Embryonic facial prominence (tissue), 1 donor: ENCODE data around the gene DUSP22.
"Not testable (repeated sequence)": the region's sequence is repeated elsewhere in the genome, so short reads cannot be mapped to it uniquely, and the experiment has no call there.

Experiments used
- DNase-seq: peaks from one replicate; pipeline ENCODE4 v3.0.0-alpha.2; 2016; ENCODE audit errors: extremely low spot score

The DUSP22 gene

DNA sequence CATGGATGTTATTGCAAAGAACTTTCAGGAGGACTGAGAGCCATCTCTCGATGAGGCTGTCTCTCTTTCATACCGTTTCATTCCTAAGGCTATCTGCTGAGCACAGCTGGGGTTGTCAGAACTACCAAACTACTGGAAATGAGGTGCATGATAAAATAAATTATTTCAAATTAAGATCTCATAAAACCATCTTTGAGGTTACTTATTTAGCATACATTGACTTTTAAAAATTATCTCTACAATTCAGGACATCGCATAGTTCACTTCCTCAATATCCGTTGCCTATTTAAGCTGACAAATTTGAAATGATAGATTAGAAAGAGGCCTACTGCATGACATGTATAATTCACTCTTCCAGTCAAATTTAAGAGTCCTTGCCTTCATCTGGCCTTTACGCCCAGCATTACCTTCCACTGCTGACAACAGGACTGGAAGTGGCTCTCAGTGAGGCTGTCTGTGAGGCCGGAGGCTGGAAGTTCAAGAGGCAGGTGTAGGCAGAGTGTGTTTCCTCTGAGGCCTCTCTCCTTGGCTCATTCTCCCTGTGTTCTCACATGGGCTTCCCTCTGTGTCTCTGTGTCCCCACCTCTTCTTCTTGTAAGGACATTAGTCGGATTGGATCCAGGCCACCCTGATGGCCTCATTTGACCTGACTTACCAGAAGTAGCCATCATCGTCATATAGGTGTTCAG lies 12.8 kb upstream of the DUSP22 start:
- no peak for DNase-seq

DNA sequence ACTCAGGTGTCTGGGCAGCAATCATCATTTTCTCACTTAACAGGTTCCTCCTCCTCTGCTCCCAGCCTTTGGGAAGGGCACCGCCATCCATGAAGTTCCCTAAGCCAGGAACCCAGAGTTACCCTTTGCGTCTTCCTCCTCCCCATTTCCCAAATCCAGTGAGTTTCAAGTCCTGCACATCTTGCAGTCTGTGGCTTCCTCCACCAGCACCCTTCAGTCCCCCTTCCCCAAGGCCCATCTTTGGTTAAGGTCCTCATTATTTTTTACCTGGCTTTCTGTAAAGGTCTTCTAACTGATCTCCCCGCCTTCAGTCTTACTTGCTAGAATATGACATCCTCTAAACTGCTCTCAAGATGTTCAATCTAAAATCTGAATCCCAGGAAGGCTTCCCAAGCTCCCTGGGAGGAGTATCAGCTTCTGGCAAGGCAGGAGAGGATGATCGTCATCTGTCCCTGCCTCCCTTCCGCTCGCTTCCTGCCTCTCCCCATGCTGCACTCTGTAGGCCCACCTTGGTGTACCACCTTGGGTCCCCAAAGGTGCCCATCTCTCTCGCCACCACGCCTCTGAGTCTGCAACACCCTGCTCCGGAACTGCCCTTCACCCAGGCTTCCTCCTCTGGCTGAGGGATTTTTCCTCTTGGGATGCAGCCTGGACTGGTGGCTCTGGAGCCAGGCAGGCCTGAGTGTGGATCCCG lies 11.4 kb upstream of the DUSP22 start:
- no peak for DNase-seq

DNA sequence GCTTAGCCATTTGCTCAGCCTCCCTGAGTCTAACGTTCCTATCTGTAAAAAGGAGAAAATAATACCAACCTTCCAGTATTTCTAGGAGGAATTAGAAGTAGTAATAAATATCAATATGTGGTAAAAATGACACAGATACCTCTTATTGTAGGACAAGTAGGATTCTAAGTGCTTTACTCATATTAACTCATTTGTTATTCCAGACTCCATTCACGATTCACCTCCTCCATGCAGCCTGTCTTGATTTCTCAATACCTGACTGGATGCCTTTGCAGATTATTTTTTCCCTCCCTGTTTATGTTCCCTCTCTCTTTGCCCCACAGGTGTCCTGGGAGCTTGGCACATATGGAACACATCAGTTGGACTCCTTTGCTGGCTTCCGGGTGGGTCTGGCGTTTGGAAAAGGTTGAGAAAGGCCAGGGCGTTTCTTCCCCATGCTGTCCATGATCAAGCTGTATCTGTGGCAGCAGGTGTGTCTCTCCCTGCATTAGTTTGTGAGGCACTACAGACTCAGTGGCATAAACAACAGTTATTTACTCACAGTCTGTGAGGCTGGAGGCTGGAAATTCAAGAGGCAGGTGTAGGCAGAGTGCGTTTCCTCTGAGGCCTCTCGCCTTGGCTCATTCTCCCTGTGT lies 10.7 kb upstream of the DUSP22 start:
- no peak for DNase-seq

DNA sequence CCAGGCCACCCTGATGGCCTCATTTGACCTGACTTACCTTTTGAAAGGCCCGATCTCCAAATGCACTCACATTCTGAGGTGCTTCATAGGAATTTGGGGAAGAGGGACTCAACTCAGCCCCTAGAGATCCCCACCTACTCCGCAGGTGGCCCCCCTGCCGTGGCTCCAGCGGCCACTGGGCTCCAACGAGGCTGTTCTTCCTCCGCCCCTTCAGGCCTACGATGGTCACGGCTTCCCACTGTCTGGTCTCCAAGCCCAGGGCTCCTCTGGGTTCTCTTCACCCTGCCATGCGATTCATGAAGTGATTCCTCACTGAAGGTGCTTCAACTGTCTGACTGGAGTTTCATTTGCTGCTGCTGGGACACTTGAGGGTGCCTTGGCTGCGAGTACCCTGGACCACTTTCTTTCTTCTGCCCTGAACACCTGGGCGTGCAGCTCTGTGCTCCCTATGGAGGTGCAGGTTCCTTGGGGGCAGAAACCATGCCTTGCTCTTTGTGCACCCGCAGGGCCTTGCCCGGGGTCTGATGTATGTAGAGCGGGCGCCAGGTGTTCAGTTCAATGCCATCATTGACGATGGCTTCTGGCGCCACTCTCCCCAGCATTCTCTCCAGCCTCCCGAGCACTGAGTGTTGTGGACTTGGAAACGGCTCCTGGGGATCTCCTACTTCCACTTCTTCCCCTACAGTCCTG lies 10.0 kb upstream of the DUSP22 start:
- DNase-seq = no peak

DNA sequence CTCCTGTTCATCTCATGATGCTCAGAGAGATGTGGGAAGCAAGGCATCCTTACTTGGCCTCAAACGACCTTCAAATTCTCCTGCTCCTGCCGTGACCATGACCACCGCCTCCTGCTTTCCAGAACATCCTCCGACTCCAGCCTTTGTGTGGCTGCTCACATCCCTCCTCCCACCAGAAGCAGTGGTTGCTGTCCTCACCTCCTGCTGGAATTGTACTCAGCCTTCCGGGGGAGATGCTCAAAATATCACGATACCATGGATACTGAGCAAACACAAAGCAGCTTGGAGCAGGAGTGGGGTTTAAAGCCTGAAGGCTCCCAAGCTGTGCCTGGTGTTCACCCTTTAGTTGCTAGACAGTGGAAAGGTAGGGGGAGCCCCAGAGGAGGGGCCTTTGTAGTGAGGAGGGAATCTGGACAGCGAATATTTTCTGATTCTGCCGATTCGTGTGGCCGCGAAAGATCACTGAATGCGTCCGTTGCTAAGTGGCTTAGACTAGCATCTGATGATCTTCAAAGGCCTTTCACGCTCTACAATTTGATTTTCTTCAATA lies 9.3 kb upstream of the DUSP22 start:
- DNase-seq = no peak

DNA sequence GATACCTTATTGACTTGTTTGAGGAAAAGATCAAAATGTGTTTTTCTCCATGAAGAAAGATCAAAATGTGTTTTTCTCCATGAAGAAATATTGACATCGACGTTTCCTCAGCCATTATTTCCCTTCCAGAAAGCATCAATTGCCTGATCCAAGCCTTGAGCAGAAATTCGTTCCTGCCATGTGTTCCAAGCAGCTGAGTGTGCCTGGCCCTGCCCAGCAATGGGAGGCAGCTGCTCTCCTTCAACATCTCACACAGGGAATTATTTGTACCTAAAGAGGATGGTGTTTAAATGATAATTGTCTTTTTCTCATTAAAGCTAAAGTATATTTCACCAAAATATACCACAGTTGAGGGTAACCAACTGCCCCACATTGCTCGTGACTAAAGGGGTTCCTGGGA lies 7.8 kb upstream of the DUSP22 start:
- no peak for DNase-seq

DNA sequence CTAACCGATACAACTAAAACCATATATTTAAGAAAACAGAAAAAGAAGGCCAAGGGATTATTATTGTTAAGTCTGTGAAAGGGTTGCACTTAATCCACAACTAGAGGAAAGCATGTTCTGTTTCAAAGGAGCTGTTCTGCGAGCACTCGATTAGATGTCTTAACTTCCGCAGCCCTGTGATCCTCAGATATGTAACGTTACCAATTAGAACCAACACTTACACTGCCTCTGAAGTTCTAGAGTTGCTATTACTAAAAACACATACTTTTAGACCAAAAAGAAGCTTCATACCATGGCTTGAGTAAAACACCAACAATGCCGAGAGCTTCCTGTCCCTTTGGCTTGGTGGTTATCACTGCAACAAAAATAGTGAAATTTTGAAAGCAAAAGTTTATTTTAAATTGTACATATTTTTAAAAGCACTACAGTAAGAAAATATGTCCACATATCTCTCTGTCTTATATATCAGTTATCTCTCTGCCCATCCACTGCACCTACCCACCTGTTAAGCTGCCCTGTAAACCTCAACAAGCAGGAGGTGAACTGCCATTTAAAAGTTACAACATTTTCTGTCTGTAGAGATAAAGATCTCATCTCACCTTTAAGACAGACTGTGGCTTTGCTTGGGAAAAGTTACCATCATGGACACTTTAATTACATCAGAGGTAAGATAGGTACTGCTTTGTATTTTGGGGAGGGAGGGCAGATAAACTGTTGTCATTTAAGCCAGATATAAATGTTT lies 7.1 kb upstream of the DUSP22 start:
- no peak for DNase-seq

DNA sequence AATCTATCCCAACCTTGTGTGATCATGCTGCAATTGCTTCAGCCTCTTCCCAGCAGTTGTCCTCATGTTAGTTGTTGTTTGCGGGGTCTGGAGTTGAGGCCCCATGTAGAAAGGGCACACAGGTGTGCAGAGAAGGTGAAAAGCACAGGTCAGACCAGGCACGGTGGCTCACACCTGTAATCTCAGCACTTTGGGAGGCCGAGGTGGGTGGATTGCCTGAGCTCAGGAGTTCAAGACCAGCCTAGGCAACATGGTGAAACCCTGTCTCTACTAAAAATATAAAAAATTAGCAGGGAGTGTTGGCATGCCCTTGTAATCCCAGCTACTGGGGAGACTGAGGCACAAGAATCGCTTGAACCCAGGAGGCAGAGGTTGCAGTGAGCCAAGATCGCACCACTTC lies 6.4 kb upstream of the DUSP22 start:
- not testable (repeated sequence) for DNase-seq

DNA sequence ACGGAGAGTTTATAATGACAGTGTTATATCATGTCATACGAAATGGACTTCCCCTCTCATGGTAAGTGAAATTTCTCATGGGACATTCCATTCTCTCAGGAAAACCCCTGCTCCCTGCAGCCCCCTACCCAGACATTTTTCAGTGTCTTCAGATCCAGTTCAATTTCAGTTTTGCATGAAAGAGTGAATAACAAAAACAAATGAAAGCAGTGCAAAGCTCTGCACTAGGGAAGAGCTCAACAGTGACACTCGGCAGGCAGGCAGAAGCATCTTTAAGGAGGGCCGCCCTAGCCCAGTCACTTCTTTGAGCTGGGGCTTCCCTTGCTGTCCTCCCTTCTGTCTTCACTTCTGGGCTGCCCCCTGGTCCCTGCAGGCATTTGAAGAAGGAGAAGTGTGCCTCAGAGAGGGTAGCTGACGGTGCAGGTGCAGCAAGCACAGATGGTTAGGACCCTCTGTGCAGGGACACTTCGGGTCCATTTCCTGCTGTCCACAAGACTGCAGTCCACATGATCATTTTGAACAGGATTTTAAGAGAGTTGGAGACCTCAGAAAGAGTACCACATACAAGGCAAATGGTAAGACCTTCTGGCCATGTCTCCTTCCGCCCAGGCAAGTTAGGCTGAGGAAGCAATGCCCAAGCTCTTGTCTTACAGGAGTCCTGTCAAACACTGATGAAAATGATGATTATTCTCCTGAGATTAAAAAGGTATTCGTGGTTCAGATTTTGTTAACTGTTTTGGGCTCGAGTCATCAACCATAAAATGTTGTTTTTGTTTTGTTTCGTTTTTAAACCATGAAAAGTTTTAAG lies 5.4 kb upstream of the DUSP22 start:
- no peak for DNase-seq

DNA sequence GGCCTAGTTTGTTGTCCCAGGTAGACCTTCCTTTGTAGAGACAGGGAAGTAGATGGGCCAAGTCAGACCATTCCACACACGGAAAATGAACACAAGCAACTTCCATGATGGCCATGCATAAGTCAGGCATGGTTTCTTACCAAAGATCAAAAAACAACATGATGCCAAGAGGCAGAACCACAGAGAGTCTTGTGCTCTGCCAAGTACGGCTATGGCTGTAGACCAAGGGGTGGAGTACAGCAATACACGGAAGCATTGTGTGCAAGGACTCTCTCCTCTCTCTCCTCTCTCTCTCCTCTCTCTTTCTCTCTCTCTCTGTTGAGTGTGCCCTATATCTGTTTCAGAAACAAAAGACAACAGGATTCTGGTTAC lies 4.8 kb upstream of the DUSP22 start:
- DNase-seq = no peak

DNA sequence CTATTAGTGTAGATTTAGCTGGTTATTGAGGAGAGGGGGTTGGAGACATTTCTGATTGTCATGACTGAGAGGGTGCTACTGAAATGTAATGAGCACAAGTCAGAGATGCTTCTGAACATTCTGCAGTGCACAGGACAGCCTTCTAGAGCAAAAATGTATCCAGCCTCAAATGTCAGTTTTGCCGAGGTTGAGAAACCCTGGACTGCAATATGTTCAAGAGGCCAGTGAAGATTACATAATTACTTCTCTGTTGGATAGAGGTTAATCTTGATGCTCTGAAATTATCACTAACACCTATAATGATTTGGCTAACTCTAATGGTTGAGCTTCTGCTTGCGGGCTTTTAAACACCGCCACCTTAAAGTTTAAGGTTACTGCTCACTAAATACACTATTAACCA lies 3.4 kb upstream of the DUSP22 start:
- no peak for DNase-seq

DNA sequence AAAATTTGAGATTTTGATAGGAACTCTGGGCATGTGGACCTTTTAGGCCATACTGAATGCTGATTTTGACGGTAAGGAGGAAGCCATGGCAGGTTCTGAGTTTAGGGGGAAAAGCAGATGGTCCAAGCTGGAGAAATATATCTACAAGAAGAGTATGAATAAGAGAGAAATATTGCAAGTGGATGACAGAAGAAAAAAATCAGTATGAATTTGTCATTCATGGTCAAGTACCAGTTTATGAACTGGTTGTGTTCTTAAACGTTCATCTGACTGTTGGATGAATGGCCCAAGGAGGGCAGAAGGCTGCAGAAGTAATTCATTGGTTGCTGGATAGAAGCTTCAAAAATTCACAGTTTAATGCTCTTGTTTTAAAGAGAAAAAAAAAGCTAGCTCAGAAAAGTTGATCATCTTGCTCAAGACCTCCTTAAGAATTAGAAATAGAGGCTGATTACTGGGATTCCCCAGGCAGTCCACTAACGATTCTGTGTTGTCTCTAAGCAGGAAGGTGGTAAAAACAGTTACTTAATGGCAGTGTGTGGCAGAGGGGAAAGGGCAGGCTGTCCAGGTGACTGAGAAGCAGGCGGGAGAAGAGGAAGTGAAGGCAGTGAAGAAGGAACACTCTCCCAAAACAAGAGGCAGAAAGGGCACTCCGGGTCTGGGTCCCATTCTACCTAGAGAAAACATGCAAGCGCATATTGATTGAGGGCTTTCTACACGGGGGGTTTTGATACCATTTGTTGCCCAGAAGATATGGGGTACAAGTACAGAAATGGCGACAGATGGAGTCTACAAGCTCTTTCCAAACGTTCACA lies 2.0 kb upstream of the DUSP22 start:
- DNase-seq = no peak

DNA sequence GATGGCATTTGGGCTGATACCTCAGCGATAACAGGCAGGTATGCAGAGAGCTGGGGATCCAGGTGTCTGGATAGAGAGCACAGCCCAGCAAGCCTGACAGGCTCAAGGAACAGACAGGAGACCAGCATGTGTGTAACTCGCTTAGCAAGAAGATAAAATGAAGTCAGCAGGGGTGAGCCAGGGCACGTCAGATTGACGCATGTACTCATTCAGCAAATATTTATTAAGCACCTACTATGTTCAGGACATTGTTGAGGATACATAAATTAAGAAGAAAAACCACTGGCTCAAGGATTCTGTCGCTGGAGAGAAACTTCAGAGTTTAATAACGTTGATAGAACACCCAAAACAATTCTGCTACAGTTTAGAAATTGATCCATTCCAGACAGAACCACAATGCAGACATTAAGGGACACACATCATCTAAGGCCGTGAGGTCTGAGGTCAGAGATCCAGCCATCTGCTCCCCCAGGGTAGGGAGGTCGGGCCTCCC lies 1.0 kb upstream of the DUSP22 start:
- no peak for DNase-seq

DNA sequence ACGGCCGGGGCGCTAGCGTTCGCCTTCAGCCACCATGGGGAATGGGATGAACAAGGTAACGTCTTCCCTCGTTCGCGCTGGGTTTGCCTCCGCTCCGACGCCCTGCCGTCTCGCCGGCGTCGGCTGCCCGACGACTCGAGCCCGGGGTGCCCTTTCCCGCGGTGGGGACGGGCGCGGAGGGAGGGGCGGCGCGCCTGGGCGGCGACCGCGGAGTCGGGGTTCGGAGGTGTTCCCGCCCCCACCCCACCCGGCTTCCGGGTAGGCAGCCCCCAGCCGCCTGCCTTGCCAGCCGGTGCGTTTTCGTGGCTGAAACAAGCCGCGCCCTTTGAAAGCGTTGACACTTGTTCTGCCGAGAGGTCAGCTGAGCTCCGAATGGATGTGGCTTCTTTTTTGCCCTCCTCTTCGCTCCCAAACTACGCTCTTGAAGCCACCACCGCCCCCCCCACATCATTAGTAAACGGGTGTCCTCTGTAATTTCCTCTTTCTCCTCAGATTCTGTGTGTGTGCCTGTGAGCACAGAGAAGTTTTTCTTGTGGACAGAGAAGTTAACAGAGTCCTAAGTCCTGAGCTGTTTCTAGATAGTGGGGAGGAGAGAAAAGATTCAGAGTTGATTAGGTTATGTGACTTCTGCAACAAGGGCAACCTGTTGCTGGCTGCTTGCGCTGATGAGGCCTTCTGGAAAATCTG lies 362 bp downstream of the DUSP22 start:
- no peak for DNase-seq

DNA sequence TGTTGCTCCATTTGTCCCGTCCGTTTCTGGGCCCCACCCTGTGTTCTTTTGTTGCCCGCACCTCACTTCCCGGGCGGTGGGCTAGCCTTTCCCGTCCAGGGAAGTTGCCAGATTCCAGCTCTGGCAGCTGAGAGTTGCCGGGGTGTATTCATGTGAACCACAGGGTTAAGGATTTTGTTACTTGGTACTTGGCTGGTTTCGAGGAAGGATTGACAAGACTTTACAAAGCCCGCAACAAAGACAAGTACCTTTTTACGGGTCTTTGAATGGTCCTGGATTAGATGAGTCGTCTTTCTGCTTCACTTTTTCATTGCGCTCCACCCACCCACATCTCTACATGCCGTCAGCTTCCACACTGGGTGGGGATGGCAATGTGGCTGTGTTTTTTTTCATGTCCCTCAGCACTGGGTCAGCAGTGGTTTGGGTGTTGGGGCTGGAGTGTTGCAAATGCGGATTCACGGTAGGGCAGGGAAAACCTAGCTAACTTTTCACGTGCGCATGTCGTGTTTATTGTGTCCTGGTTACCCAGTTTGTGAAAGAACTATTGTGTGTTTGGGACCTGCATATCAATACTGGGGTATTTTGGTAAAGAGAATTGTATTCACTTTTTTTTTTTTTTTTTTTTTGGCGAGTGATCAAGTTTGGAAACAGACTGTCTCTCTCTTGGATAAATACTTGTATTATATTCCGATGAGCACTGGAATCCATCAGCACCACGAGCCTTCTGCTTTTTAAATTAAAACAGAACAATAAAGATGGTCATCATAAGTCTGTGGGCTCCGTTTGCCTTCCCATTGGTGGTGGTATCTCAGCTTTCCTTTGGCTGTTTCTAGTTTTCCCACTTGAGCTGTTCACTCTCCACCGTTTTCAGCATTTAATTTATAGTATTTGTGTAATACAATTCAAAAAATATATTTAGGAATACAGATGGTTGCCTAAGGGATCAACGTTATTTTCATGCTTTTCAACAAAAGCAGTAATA lies 1.2 kb downstream of the DUSP22 start:
- no peak for DNase-seq

DNA sequence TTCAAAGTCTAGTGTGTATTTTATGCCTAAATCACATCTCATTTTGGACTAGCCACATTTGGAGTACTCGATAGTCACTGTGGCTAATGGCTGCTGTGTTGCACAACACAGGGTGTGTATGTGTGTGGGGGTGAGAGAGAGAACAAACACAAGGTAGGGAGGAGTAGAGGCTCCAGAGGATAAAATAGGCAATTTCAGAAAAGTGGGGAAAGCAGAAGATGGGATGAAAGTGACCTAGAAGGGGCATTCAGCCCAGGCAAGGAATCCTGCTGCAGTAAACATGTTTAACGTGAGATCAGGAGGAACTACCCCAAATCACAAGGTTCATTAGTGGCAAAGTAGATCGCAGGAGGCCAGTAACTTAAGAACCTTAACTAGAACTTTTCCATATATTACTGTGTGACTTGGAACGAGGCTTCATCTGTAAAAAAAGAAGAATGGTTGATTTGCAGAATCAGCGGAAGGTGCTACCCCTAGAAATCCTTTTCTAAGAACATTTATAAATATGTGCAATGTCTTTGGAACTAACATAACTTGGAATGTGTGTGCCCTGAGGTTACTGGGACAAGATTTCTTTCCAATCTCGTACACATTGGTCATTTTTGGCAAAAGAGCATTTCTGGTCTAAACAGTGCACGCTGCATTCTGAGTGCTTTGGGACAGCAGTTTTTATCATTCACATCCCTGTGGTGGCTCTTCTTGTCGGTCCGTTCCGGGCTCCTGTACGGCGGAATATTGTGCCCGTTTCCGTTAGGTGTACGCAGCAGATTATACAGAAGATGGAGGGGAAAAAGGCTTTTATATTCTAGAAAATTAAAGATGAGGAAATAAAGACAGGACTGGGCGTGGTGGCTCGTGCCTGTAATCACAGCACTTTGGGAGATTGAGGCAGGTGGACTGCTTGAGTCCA lies 2.6 kb downstream of the DUSP22 start:
- DNase-seq = no peak
